K562 (cell line): ENCODE data around the gene LAMB4.

ENCODE experiments used
- CEBPB ChIP-seq: fragments of 450-650 bp; IDR thresholded peaks from 2 replicates; pipeline ENCODE4 v1.6.1; 2016; ENCODE audit warnings: missing genetic modification characterization, missing compliant biosample characterization
- HNRNPK ChIP-seq: fragments of 200-400 bp; formaldehyde crosslinking; IDR thresholded peaks from one replicate; pipeline ENCODE4 v1.6.1; 2018; ENCODE audit warnings: mild to moderate bottlenecking, low read depth, low read length; ENCODE audit not compliant: poor library complexity, severe bottlenecking
- NFE2L1 ChIP-seq: fragments of 450-650 bp; IDR thresholded peaks from 2 replicates; pipeline ENCODE4 v1.6.1; 2016; ENCODE audit warnings: missing genetic modification characterization, low read depth, mild to moderate bottlenecking, missing compliant biosample characterization, moderate library complexity, borderline replicate concordance
- ZNF12 ChIP-seq: sonication (generic); formaldehyde crosslinking; IDR thresholded peaks from 2 replicates; pipeline ENCODE4 v1.4.0; 2020; ENCODE audit warnings: mild to moderate bottlenecking, missing genetic modification reagents
- TF ChIP-seq, protein P1 (sequence below): fragments of 250-450 bp; sonication (Bioruptor Pico); IDR thresholded peaks from 2 replicates; pipeline ENCODE4 v1.5.0; 2020; ENCODE audit warnings: mild to moderate bottlenecking

DNA sequence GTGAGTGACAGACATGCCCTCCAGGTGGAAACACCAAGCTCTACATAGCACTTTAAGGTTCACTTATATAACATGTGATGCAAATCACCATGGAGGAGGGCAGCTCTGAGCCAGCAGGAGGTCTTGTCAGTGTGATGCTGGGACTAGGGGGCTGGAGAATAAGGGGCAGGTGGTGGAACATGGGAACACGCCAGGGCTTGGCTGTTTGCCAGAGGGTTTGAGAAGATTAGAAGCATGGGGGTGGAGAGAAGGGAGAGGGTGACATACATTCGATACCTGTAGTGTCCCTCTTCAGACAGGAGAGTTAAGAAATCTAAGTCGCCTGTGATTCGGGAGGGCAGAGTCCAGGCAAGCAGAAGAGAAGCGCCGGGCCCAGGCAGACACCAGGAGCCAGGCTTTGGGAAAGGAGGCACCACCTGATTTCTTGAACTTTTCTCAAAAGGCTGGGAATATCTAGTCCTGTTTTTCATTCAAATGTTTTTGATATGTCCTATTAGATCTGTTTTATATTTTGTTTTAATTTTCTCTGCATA lies 16.9 kb upstream of the LAMB4 start:
- TF ChIP-seq HNRNPK (no peak), ZNF12 (CRISPR knock-in tag) (no peak), CEBPB (tag) (no peak), NFE2L1 (tag) (no peak)
- TF ChIP-seq, protein P1, sequence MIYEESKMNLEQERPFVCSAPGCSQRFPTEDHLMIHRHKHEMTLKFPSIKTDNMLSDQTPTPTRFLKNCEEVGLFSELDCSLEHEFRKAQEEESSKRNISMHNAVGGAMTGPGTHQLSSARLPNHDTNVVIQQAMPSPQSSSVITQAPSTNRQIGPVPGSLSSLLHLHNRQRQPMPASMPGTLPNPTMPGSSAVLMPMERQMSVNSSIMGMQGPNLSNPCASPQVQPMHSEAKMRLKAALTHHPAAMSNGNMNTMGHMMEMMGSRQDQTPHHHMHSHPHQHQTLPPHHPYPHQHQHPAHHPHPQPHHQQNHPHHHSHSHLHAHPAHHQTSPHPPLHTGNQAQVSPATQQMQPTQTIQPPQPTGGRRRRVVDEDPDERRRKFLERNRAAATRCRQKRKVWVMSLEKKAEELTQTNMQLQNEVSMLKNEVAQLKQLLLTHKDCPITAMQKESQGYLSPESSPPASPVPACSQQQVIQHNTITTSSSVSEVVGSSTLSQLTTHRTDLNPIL (CRISPR knock-in tag): no peak
